Measurements from ENCODE around the gene MLX.

MLX gene

GRCh38 chr17:42598905-42599304 is 32.0 kb downstream of the MLX start:
- Histone ChIP-seq H4K91ac (ENCODE audit: low read length) (no peak overlapping the region), H2BK12ac (ENCODE audit: low read length in 2 of 2) (no peak overlapping the region), H2AFZ (ENCODE audit: low read depth, low read length) (no peak overlapping the region), H2AK5ac (ENCODE audit: low read length, severe bottlenecking) (no peak overlapping the region), H3K27ac (ENCODE audit: low read length, poor library complexity, severe bottlenecking) (no peak overlapping the region), H3K18ac (ENCODE audit: low read depth in 1 of 2, low read length in 2 of 2) (no peak overlapping the region), H3K4ac (ENCODE audit: low read depth in 1 of 2, low read length in 2 of 2) (no peak overlapping the region), H3K79me1 (replicated peaks; ENCODE audit: low read length, poor library complexity, severe bottlenecking) (peaks cover 18% of the 10 kb centered on the region), H3K36me3 (ENCODE audit: control insufficient read depth in 1 of 2, insufficient read depth in 2 of 2, low read depth in 1 of 2, low read length in 2 of 2) (no peaks in the 10 kb centered on the region), H3K23ac (ENCODE audit: low read length in 2 of 2) (peak overlapping the region in 1 of 2 experiments; percentile 59), H3K4me3 (ENCODE audit: insufficient read depth in 1 of 2, low read depth in 1 of 2, low read length in 2 of 2) (no peak overlapping the region), H3K4me1 (ENCODE audit: control insufficient read depth, insufficient read depth, low read depth, low read length) (no peaks in the 10 kb centered on the region), H2BK120ac (ENCODE audit: low read depth, low read length) (no peak overlapping the region), H3K4me2 (ENCODE audit: low read length, poor library complexity, severe bottlenecking) (no peak overlapping the region), H3K9ac (ENCODE audit: low read length) (peak overlapping the region; percentile 36), H3K27me3 (ENCODE audit: control insufficient read depth in 1 of 2, insufficient read depth in 1 of 2, low read length in 2 of 2) (no peaks in the 10 kb centered on the region), H2BK15ac (ENCODE audit: low read depth, poor library complexity, severe bottlenecking) (no peak overlapping the region), H3K14ac (ENCODE audit: low read length in 2 of 2) (no peak overlapping the region), H3K9me3 (ENCODE audit: control insufficient read depth, low read length) (no peaks in the 10 kb centered on the region), H2BK5ac (ENCODE audit: low read depth, low read length, poor library complexity, severe bottlenecking) (no peak overlapping the region), H4K8ac (ENCODE audit: low read length) (no peak overlapping the region)
- DNase-seq = no peak
- 72% methylated on average over 2 of the region's 2 CpGs for WGBS

- Histone ChIP-seq H2BK12ac (ENCODE audit: low read length in 2 of 2) (no peak overlapping the region), H3K36me3 (ENCODE audit: control insufficient read depth in 1 of 2, insufficient read depth in 2 of 2, low read depth in 1 of 2, low read length in 2 of 2) (no peaks in the 10 kb centered on the region), H3K4ac (ENCODE audit: low read depth in 1 of 2, low read length in 2 of 2) (no peak overlapping the region), H3K4me2 (ENCODE audit: low read length, poor library complexity, severe bottlenecking) (no peak overlapping the region), H3K9ac (ENCODE audit: low read length) (no peak overlapping the region), H2BK120ac (ENCODE audit: low read depth, low read length) (no peak overlapping the region), H2AFZ (ENCODE audit: low read depth, low read length) (no peak overlapping the region), H2BK15ac (ENCODE audit: low read depth, poor library complexity, severe bottlenecking) (no peak overlapping the region), H3K27me3 (ENCODE audit: control insufficient read depth in 1 of 2, insufficient read depth in 1 of 2, low read length in 2 of 2) (no peaks in the 10 kb centered on the region), H3K27ac (ENCODE audit: low read length, poor library complexity, severe bottlenecking) (no peak overlapping the region), H3K4me1 (ENCODE audit: control insufficient read depth, insufficient read depth, low read depth, low read length) (peaks cover 8% of the 10 kb centered on the region), H2AK5ac (ENCODE audit: low read length, severe bottlenecking) (no peak overlapping the region), H3K18ac (ENCODE audit: low read depth in 1 of 2, low read length in 2 of 2) (no peak overlapping the region), H3K23ac (ENCODE audit: low read length in 2 of 2) (no peak overlapping the region), H3K9me3 (ENCODE audit: control insufficient read depth, low read length) (no peaks in the 10 kb centered on the region), H4K91ac (ENCODE audit: low read length) (no peak overlapping the region), H2BK5ac (ENCODE audit: low read depth, low read length, poor library complexity, severe bottlenecking) (no peak overlapping the region), H3K4me3 (ENCODE audit: insufficient read depth in 1 of 2, low read depth in 1 of 2, low read length in 2 of 2) (no peak overlapping the region), H3K14ac (ENCODE audit: low read length in 2 of 2) (no peak overlapping the region), H4K8ac (ENCODE audit: low read length) (no peak overlapping the region), H3K79me1 (replicated peaks; ENCODE audit: low read length, poor library complexity, severe bottlenecking) (peaks cover 10% of the 10 kb centered on the region)
- over 99% methylated on average over 7 of the region's 7 CpGs for WGBS
- no peak for DNase-seq
Observed at GRCh38 chr17:42603318-42603717, 36.4 kb downstream of the MLX start.

DNA sequence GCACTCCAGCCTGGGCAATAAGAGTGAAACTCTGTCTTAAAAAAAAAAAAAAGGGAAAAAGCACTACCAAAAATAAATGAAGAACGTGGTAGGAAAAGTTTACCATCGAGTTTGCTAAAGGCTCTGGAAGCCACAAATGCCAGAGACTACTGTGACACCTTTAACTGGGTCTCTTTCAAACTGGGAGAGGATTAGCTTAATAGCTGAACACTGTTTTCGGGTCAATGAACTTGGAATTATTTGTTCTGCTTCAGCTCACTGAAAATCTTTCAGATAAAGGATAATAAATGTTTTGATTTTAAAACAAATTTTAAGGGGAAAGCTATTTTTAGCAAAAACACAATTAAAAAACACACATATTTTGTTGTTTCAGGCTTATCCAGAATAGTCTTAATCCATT is 40.9 kb downstream of the MLX start:
- no peak overlapping the region for H3K14ac ChIP-seq (ENCODE audit: low read length in 2 of 2)
- H3K27ac ChIP-seq (ENCODE audit: low read length, poor library complexity, severe bottlenecking) = no peak overlapping the region
- no peak overlapping the region for H2BK120ac ChIP-seq (ENCODE audit: low read depth, low read length)
- H3K18ac ChIP-seq (ENCODE audit: low read depth in 1 of 2, low read length in 2 of 2) = no peak overlapping the region
- peaks cover 13% of the 10 kb centered on the region for H3K4me1 ChIP-seq (ENCODE audit: control insufficient read depth, insufficient read depth, low read depth, low read length)
- no peak overlapping the region for H2BK12ac ChIP-seq (ENCODE audit: low read length in 2 of 2)
- H4K91ac ChIP-seq (ENCODE audit: low read length) = no peak overlapping the region
- H3K79me1 ChIP-seq (replicated peaks; ENCODE audit: low read length, poor library complexity, severe bottlenecking) = peaks cover 12% of the 10 kb centered on the region
- H3K4me3 ChIP-seq (ENCODE audit: insufficient read depth in 1 of 2, low read depth in 1 of 2, low read length in 2 of 2) = peak overlapping the region in 1 of 2 experiments; percentile 96
- 93% methylated on average over 2 of the region's 3 CpGs for WGBS
- H3K4me2 ChIP-seq (ENCODE audit: low read length, poor library complexity, severe bottlenecking) = peak overlapping the region; percentile 56
- no peak for DNase-seq
- no peak overlapping the region for H2BK5ac ChIP-seq (ENCODE audit: low read depth, low read length, poor library complexity, severe bottlenecking)
- H3K9me3 ChIP-seq (ENCODE audit: control insufficient read depth, low read length) = no peaks in the 10 kb centered on the region
- no peak overlapping the region for H3K4ac ChIP-seq (ENCODE audit: low read depth in 1 of 2, low read length in 2 of 2)
- H2AFZ ChIP-seq (ENCODE audit: low read depth, low read length) = no peak overlapping the region
- peak overlapping the region; percentile 94 for H3K9ac ChIP-seq (ENCODE audit: low read length)
- no peaks in the 10 kb centered on the region for H3K27me3 ChIP-seq (ENCODE audit: control insufficient read depth in 1 of 2, insufficient read depth in 1 of 2, low read length in 2 of 2)
- no peak overlapping the region for H4K8ac ChIP-seq (ENCODE audit: low read length)
- no peak overlapping the region for H2AK5ac ChIP-seq (ENCODE audit: low read length, severe bottlenecking)
- peaks cover 9 to 11% of the 10 kb centered on the region in 2 experiments for H3K36me3 ChIP-seq (ENCODE audit: control insufficient read depth in 1 of 2, insufficient read depth in 2 of 2, low read depth in 1 of 2, low read length in 2 of 2)
- no peak overlapping the region for H2BK15ac ChIP-seq (ENCODE audit: low read depth, poor library complexity, severe bottlenecking)
- no peak overlapping the region for H3K23ac ChIP-seq (ENCODE audit: low read length in 2 of 2)

- peak overlapping the region; percentile 52 for H4K91ac ChIP-seq (ENCODE audit: low read length)
- peaks cover 16 to 19% of the 10 kb centered on the region in 2 experiments for H3K36me3 ChIP-seq (ENCODE audit: control insufficient read depth in 1 of 2, insufficient read depth in 2 of 2, low read depth in 1 of 2, low read length in 2 of 2)
- peak; percentile 31 for DNase-seq
- peak overlapping the region; percentile 81 for H2AFZ ChIP-seq (ENCODE audit: low read depth, low read length)
- no peaks in the 10 kb centered on the region for H3K9me3 ChIP-seq (ENCODE audit: control insufficient read depth, low read length)
- H2BK15ac ChIP-seq (ENCODE audit: low read depth, poor library complexity, severe bottlenecking) = peak overlapping the region; percentile 95
- H3K14ac ChIP-seq (ENCODE audit: low read length in 2 of 2) = peak overlapping the region in 1 of 2 experiments; percentile 95
- peak overlapping the region; percentile 94 for H3K9ac ChIP-seq (ENCODE audit: low read length)
- H3K4me1 ChIP-seq (ENCODE audit: control insufficient read depth, insufficient read depth, low read depth, low read length) = peaks cover 14% of the 10 kb centered on the region
- H2BK12ac ChIP-seq (ENCODE audit: low read length in 2 of 2) = peak overlapping the region in 1 of 2 experiments; percentile 66
- H3K4me2 ChIP-seq (ENCODE audit: low read length, poor library complexity, severe bottlenecking) = peak overlapping the region; percentile 56
- peak overlapping the region; percentile 73 to 96 for H3K4me3 ChIP-seq (ENCODE audit: insufficient read depth in 1 of 2, low read depth in 1 of 2, low read length in 2 of 2)
- peak overlapping the region; percentile 96 for H2BK120ac ChIP-seq (ENCODE audit: low read depth, low read length)
- H2BK5ac ChIP-seq (ENCODE audit: low read depth, low read length, poor library complexity, severe bottlenecking) = peak overlapping the region; percentile 69
- peak overlapping the region in 1 of 2 experiments; percentile 86 for H3K4ac ChIP-seq (ENCODE audit: low read depth in 1 of 2, low read length in 2 of 2)
- no peaks in the 10 kb centered on the region for H3K27me3 ChIP-seq (ENCODE audit: control insufficient read depth in 1 of 2, insufficient read depth in 1 of 2, low read length in 2 of 2)
- H2AK5ac ChIP-seq (ENCODE audit: low read length, severe bottlenecking) = no peak overlapping the region
- H3K79me1 ChIP-seq (replicated peaks; ENCODE audit: low read length, poor library complexity, severe bottlenecking) = peaks cover 15% of the 10 kb centered on the region
- 2% methylated on average over 30 of the region's 30 CpGs for WGBS
- peak overlapping the region; percentile 68 to 85 for H3K18ac ChIP-seq (ENCODE audit: low read depth in 1 of 2, low read length in 2 of 2)
- peak overlapping the region in 1 of 2 experiments; percentile 87 for H3K23ac ChIP-seq (ENCODE audit: low read length in 2 of 2)
- H4K8ac ChIP-seq (ENCODE audit: low read length) = peak overlapping the region; percentile 16
- H3K27ac ChIP-seq (ENCODE audit: low read length, poor library complexity, severe bottlenecking) = peak overlapping the region; percentile 58
Observed at GRCh38 chr17:42608305-42609181, 41.6 kb downstream of the MLX start.
